GM18498 (cell line): ENCODE data around the gene MPIG6B.
"Not testable (repeated sequence)": the region's sequence is repeated elsewhere in the genome, so short reads cannot be mapped to it uniquely, and the experiment has no call there.

Experiments used
- ATAC-seq: cut with Tn5 transposase; IDR thresholded peaks from one replicate; pipeline ENCODE4 v1.9.1; 2021; ENCODE audit warnings: mild to moderate bottlenecking, moderate library complexity; ENCODE audit not compliant: unreplicated experiment

The MPIG6B gene

DNA sequence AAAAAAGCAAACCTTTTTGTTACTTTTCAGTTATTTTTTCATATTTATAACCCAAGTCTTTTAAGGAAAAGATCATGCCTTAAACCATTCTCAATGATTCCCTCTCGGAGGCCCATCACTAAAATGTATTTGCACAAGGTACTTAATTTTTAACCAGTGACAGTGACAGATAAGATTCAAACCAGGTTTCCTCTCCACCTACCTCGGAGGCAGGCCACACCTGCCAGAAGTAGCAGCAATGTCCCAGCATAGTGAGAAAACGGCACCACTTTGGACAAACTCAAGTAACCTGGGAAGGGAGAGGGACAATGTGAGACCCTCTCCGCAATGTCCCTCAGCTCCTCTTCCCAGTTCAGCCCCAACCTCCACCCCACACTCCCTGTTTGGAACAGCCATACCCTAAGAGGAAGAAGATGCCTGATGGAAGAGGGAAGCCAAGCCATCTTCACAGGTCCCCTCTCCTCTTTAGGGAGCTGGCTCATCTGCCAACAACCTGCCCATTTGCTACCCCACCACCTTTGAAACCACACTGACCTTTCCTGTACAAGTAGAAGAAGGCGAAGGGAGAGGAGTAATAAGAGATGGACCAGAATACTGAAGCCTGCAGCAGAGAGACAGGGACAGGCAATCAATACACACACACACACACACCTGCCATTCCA lies 22.3 kb upstream of the MPIG6B start:
- ATAC-seq, result no peak

DNA sequence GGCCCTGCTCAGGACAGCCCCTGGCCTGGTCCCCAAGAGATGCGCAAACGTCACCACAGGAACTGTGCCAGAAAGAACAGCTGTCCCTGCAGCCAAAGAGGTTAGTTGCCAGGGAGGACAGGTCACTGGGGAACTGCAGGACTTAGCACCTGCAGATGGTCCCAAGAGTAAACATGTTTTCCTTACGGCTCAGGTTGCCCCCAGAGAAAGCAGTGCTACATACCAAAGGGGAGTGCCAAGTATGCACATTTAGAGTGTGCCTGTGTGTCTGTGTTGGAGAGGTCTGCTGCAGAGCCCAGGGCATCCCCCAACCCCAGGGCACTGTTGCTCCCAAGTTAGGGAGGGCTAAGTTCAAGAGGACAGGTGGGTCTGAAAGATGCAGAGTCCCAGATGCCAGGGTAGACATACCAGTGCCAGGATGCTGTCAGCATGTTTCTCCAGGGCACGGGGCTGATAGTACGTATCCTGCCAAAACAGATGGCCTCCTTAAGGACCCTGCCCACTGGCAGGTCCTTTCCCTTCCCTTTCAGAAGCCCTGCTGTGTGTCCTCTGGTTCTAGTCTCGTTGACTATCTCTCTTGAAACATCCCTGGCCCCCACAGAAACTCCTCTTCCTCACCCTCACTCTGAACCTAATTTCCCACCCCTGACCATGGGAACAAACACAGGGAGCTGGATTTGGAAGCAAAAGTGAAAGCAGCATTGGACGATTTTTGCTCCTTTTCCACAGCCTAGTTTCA lies 21.3 kb upstream of the MPIG6B start:
- no peak for ATAC-seq

GRCh38 chr6:31702405-31702818 lies 20.8 kb upstream of the MPIG6B start:
- ATAC-seq, result no peak

DNA sequence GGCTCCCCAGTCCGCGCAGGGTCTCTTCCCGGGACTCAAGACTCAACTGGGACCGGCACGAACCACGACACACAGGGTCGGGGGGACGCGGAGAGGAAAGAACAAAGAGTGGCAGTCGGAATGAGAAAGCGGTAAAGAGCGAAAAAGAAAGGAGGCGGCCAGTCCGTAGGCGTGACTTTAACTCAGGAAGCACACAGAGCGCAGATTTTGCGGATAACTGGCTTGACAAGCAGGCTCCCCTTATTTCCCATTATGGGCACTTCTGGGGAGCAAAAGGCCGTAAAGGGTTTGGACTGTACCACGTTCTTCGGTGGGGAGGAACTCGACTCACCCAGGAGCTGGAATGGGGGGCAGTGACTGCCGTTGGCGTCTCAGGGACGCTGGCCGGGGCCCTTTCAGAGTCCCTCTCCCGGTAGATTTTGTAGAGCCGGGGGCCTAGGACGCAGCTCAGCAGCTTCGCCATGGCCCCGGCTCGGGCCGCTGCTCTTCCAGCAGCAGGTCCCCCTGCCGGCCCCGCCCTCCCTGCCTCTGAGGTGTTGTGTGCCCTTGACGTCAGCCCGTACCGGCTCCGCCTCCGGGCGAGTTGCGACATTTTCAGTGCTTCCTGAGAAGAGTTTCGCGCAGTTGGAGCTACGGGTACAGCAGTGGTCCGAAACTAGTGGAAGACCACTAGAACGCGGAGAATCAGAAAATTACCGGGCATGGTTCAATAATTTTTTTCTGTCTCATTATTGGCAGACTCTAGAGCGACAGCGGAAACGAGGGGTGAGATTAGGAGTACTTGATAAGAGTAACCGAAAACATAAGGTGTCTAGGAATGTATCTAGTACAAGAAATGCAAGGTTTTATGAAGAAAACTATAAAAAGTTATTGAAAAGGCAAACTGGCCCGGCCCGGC lies 20.1 kb upstream of the MPIG6B start, which contains the start of gene ABHD16A:
Gene ABHD16A (minus strand): TSS at position 506 of the 898 bp plus-strand sequence. CDS start 43 bp downstream, at position 463.
- peak; percentile 89 for ATAC-seq

DNA sequence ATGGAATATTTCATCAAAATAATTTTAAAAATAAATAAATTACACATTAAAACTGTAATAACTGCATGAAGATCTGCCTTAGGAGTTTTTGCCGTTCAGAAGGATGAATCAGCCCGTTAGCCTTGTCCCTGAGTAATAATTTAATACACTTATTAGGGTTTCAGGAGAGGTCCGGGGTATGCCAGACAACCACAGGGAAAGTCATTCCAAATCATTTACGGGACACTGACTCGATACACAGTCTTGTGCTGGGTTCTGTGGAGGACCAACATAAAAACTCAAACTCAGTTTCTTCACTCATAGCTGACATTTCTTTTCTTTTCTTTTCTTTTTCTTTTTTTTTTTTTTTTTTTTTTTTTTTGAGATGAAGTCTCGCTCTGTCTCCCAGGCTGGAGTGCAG lies 17.2 kb upstream of the MPIG6B start:
- ATAC-seq, result no peak

DNA sequence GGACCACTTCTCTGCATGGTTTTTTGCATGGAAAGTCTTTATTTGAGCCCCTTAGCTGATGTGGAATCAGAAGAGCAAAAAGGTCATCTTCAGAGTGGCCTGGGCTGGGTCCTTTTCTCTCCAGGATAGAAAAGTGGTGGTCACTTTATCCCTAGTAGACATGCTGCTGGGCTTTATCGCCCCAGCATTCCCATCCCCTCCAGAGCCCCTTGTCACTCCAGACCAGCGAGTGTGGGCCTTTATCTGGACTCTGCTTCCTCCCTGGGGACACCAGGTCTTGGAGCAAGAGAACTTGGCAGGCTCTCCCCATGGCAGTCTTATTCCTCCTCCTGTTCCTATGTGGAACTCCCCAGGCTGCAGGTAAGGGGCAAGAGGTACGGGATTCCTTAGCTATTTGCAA lies 16.6 kb upstream of the MPIG6B start, which contains the start of gene LY6G6F:
Gene LY6G6F (plus strand): TSS at position 268 of the 400 bp plus-strand sequence. CDS start 41 bp downstream, at position 309.
- ATAC-seq, result no peak

DNA sequence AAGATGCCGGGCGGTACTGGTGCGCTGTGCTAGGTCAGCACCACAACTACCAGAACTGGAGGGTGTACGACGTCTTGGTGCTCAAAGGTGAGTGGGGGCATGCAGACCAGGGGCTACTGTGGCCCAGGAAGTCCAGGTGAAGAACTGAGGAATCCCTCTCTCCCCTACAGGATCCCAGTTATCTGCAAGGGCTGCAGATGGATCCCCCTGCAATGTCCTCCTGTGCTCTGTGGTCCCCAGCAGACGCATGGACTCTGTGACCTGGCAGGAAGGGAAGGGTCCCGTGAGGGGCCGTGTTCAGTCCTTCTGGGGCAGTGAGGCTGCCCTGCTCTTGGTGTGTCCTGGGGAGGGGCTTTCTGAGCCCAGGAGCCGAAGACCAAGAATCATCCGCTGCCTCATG lies 15.5 kb upstream of the MPIG6B start:
- no peak for ATAC-seq

DNA sequence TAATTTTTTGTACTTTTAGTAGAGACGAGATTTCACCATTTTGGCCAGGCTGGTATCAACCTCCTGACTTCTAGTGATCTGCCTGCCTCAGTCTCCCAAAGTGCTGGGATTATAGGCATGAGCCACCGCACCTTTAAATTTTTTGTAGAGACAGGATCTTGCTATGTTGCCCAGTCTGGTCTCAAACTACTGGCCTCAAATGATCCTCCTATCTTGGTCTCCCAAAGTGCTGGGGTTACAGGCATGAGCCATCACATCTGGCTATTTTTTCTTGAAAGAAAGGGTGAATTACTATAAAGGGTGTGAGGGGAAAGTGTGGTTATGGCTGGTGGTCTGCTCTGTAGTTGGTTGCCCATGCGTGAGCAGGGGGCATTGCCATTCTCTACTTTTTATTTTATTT lies 14.9 kb upstream of the MPIG6B start:
- ATAC-seq, result no peak

DNA sequence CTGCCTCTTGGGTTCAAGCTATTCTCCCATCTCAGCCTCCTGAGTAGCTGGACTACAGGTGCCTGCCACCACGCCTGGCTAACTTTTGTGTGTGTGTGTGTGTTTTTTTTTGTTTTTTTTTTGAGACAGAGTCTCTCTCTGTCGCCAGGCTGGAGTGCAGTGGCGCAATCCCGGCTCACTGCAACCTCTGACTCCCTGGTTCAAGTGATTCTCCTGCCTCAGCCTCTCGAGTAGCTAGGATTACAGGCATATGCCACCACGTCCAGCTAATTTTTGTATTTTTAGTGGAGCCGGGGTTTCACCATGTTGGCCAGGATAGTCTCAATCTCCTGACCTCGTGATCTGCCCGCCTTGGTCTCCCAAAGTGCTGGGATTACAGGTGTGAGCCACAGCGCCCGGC lies 14.0 kb upstream of the MPIG6B start:
- not testable (repeated sequence) for ATAC-seq

DNA sequence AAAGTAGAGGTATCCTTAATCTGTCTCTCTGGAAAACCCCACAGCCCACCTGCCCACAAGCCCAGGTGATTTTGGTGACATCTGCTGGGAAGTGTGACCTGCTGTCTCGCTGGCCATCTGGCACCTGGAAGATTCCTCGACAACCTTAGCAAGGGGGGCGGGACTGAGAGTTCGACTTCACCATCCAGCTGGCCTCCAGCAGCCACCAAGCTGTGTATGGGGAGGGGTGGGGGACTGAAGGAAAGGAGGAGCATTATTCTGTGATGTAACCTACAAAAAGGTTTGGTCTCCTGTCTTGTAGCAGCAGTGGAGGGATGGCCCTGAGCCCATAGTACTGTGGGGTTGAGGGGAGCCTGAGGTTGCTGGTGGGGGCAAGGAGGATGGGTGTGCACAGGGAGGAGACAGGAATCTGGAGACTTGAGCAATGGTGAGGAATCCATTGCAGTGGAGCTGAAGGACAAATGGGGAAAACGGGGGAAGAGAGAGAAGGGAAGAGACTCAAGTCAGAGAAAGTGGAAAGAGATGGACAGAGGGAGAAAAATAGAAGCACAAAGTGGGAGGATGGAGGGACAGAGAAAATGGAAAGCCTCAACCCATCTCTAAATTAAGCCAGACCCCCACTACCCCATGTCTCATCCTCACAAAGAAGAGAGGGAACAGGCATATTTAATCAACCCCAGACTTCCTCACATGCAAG lies 12.5 kb upstream of the MPIG6B start:
- no peak for ATAC-seq

DNA sequence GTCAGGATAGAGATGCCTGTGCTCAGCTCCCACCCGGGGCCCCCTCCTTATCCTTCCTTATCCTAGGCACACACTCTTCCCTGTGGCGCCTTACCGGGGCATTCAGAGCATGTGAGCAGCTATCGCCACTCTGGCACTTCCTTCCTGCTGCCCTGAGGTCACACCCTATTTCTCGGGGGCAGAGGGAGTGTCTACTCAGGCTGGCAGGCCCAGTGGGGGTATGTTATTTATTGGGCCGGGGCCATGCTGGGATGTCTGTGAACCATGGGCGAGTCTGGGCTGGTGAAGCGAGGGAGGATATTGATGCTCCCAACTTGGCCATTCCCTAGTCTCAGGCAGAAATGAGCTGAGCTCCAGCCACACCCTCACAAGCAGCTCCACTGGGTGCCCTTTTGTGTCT lies 11.9 kb upstream of the MPIG6B start:
- no peak for ATAC-seq

DNA sequence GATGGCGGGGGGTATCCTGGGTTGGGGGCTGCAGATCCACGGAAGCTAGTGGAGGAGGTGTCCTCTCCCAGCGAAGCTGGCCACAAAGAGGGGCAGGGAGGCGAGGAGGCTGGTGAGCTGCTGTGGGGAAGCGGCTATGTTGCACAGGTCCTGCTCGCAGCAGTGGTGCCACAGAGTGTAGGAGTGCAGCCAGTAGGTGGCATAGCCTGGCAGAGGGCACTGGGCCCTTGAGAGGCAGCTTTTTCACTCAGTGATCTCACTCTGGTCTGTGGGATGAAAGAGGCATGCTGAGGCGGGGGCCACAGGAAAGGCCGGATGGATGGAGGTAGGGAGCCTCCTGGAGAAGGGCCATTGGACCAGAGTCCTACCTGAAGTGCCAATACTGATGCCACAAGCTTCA lies 10.9 kb upstream of the MPIG6B start:
- no peak for ATAC-seq

- ATAC-seq, result no peak
Measured at GRCh38 chr6:31713465-31713864, 9.7 kb upstream of the MPIG6B start.

DNA sequence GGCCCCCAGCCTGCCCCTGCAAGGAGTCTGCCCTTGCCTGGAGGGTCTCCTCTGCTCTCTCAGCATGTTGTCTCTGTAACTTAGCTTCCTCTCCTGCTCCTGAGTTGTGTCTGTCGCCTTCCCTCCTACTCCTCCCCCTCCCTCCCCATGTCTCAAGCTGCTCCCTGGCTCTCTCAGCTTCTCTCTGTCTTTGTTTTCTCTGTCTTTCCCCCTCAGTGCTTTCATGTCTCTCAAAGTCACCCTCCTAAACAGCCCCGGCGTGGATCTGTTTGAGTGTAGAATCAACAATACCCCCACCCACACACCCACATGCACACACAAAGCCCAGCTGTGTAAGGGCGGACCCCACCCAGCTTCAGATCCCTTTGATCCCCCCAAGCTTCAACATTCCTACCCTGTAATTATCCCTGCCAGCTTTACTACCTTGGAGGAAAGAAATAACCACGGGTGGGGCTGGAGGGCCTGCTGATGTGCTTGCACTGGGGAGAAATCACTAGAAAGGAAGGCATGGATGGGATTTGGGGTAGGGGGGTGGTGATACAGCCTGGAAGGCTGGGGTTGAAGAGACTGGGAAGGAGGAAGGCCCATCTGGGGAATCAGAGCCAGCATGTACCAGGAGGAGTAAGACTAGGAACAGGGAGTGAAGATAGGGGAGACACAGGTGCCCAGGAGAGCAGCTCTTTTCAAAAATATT lies 9.0 kb upstream of the MPIG6B start:
- no peak for ATAC-seq

DNA sequence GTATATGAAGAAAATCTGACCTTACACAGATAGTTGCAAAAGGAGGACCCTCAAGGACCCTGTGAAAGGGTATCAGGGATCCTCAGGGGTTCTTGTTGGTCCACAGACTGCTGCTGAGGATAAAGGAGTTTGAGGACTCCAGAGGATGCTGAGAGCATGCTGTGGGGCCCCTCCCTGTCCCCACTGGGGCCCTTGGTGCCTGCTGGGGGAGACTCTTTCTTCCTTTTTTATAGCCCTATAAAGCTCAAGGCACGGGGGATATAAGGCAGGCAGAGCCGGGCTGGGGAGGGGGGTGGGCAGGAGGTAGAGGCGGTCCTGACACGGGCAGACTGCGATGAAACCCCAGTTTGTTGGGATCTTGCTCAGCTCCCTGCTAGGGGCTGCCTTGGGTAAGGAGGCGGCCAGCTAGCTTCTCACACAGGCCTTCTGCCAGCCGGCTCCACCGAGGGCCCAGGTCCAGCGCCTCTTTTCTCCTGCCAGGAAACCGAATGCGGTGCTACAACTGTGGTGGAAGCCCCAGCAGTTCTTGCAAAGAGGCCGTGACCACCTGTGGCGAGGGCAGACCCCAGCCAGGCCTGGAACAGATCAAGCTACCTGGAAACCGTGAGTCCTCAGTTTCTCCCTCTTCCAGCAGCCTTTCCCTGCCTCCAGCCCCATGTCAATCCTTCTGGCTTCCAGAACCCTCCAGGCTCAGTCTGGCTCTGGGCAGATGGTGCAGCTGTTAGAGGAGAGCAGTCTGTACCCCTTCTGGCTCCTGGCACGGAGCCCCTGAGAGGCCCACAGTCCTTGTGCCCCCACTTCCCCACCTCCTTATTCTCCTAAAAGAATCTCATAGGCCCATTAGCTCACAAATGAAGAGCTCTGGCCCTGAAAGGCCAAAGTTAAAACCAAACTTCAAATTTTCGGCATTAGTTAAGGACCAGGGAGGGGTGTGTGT lies 7.9 kb upstream of the MPIG6B start, which contains the start of gene LY6G6D:
Gene LY6G6D (plus strand): TSS at position 327 of the 937 bp plus-strand sequence. CDS start 8 bp downstream, at position 335.
- ATAC-seq, result no peak

- ATAC-seq, result no peak
Measured at GRCh38 chr6:31717499-31718222, 5.5 kb upstream of the MPIG6B start.

DNA sequence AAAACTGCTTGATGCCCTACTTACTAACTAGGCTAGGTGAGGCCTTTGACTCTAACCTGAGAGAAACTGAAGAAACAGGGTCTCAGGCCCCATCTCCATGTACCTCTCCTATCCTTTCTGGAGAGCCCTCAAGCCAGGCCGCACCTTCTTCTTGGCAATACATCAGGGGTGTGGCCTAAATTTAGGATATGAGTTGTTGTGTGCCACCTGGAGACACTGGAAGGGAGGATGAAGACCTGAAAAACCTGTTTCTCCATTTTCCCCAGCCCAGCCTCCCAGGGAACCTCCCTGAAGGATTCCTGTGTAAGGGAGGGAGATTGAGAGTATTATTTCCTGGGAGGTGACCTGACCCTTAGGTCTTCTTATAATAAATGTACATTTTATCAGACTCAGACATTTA lies 4.9 kb upstream of the MPIG6B start:
- no peak for ATAC-seq

- no peak for ATAC-seq
Measured at GRCh38 chr6:31719001-31719400, 4.2 kb upstream of the MPIG6B start.
